Measurements from ENCODE around the gene CANT1.

DNA sequence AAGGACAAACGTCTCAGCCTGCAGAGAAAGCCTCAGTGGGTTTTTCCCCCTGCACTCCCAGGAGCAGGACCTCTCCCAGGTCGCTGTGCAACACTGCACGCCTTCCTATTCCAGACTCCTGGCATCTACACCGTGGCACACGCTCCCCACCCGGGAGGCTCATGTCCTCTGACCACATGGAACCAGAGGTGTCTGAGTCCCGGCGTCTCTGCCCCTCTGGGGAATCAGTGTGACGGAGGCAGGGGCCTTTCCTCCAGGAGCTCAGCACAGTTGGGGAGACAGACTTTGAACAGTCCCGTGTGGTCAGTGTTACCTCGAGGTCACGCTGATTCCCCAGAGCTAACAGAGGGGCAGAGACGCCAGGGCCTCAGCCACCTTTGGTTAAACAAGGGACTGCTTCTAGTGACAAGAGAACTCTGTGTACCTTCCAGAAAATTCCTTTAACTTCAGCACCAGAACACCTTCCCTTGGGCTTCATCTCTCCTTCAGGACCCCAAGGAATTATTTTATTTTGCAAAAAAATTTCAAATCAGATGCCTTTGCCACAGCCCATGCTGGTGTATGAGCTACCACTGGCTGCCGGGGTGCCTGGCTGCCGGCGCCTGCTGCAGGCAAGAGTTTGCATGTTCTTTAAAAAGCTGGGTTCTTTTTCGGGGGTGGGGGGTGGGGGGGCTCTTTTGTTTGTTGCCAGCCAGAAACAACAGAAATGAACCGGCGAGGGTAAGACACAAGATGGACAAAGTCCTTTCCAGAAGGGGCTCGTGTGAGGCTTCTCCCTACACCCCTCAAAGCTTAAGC lies 6.6 kb downstream of the CANT1 start:
- TF ChIP-seq POLR2A (IDR thresholded peaks at IDR 0.05), result no peak
- TF ChIP-seq CTCF (IDR thresholded peaks at IDR 0.05), result no peak
- TF ChIP-seq POLR2AphosphoS5 (IDR thresholded peaks at IDR 0.05), result no peak
- no peak for TF ChIP-seq EP300 (IDR thresholded peaks at IDR 0.05)

Measured in stomach (tissue), 4 donors.